Neuronal stem cell (in vitro differentiated cells): ENCODE results near the gene GPS1.
A peak's percentile ranks its signal among the peaks of the same experiment; 100 is the strongest.

Experiments
- DNase-seq: peaks from one replicate; pipeline ENCODE4 v3.0.0-alpha.2; 2013; ENCODE audit warnings: low spot score
- H2AFZ ChIP-seq: one replicate; pipeline ENCODE4 v1.6.1; 2013; ENCODE audit warnings: mild to moderate bottlenecking, low read length, inconsistent platforms
- H2AK5ac ChIP-seq: 2 replicates; pipeline ENCODE4 v1.6.1; 2013; ENCODE audit warnings: low read depth, mild to moderate bottlenecking, inconsistent platforms, low read length, moderate library complexity, mixed read lengths
- H2BK120ac ChIP-seq: 2 replicates; pipeline ENCODE4 v1.6.1; 2013; ENCODE audit warnings: low read depth, mild to moderate bottlenecking, inconsistent platforms, low read length, moderate library complexity, mixed read lengths
- H2BK12ac ChIP-seq: one replicate; pipeline ENCODE4 v1.6.1; 2013; ENCODE audit warnings: low read length, inconsistent platforms
- H2BK15ac ChIP-seq: 2 replicates; pipeline ENCODE4 v1.6.1; 2013; ENCODE audit warnings: mild to moderate bottlenecking, low read length, inconsistent platforms, mixed read lengths
- H2BK5ac ChIP-seq: one replicate; pipeline ENCODE4 v1.6.1; 2013; ENCODE audit warnings: inconsistent platforms, mild to moderate bottlenecking, low read length, moderate library complexity
- H3K14ac ChIP-seq: one replicate; pipeline ENCODE4 v1.6.1; 2013; ENCODE audit warnings: low read length, inconsistent platforms
- H3K18ac ChIP-seq: 2 replicates; pipeline ENCODE4 v1.6.1; 2013; ENCODE audit warnings: low read length, inconsistent platforms
- H3K23ac ChIP-seq: 2 replicates; pipeline ENCODE4 v1.6.1; 2013; ENCODE audit warnings: low read depth, mild to moderate bottlenecking, mixed read lengths, low read length, inconsistent platforms; ENCODE audit not compliant: poor library complexity
- H3K27ac ChIP-seq: replicated peaks from 3 replicates; pipeline ENCODE4 v1.5.1; 2013; ENCODE audit warnings: low read length, inconsistent platforms
- H3K27me3 ChIP-seq, 3 experiments: 2 replicates each; pipeline ENCODE4 v1.6.1; 2013; ENCODE audit warnings: low read length in 3 of 3, mild to moderate bottlenecking in 2 of 3, inconsistent platforms in 1 of 3, low read depth in 1 of 3, mixed read lengths in 1 of 3, moderate library complexity in 1 of 3; ENCODE audit not compliant: control insufficient read depth in 3 of 3, insufficient read depth in 3 of 3
- H3K36me3 ChIP-seq, 2 donors: replicated peaks in 1 of 2; 2 replicates each; pipeline ENCODE4 v1.6.1; 2013; ENCODE audit warnings: low read length in 2 of 2; ENCODE audit not compliant: control insufficient read depth in 2 of 2, insufficient read depth in 2 of 2
- H3K4ac ChIP-seq: 2 replicates; pipeline ENCODE4 v1.6.1; 2013; ENCODE audit warnings: inconsistent platforms, mild to moderate bottlenecking, low read length, moderate library complexity
- H3K4me1 ChIP-seq, 2 donors: 1 replicate in 1 of 2; 2 replicates in 1 of 2; pipeline ENCODE4 v1.6.1; 2013; ENCODE audit warnings: low read length in 2 of 2, low read depth in 1 of 2; ENCODE audit not compliant: control insufficient read depth in 2 of 2, insufficient read depth in 1 of 2
- H3K4me2 ChIP-seq: one replicate; pipeline ENCODE4 v1.6.1; 2013; ENCODE audit warnings: mild to moderate bottlenecking, low read length, inconsistent platforms; ENCODE audit not compliant: insufficient read depth, poor library complexity, severe bottlenecking
- H3K4me3 ChIP-seq, 2 donors: 2 replicates each; pipeline ENCODE4 v1.5.1; 2013; ENCODE audit warnings: low read length in 2 of 2, mild to moderate bottlenecking in 2 of 2, inconsistent platforms in 1 of 2, moderate library complexity in 1 of 2
- H3K79me1 ChIP-seq: one replicate; pipeline ENCODE4 v1.6.1; 2013; ENCODE audit warnings: low read depth, mild to moderate bottlenecking, inconsistent platforms, low read length, moderate library complexity
- H3K9ac ChIP-seq: one replicate; pipeline ENCODE4 v1.6.1; 2013; ENCODE audit warnings: mild to moderate bottlenecking, low read depth, low read length, inconsistent platforms; ENCODE audit not compliant: poor library complexity
- H3K9me3 ChIP-seq, 2 donors: replicated peaks in 1 of 2; 2 replicates each; pipeline versions ENCODE3 to v1.6.1; 2013; ENCODE audit warnings: low read length in 2 of 2, mild to moderate bottlenecking in 2 of 2, inconsistent platforms in 1 of 2, low read depth in 1 of 2, mixed read lengths in 1 of 2, moderate library complexity in 1 of 2; ENCODE audit not compliant: control insufficient read depth in 2 of 2, insufficient read depth in 1 of 2
- H4K8ac ChIP-seq: one replicate; pipeline ENCODE4 v1.6.1; 2013; ENCODE audit warnings: low read depth, mild to moderate bottlenecking, inconsistent platforms, low read length, moderate library complexity
- H4K91ac ChIP-seq: one replicate; pipeline ENCODE4 v1.6.1; 2013; ENCODE audit warnings: low read length, low read depth, mild to moderate bottlenecking, inconsistent platforms; ENCODE audit not compliant: poor library complexity
- WGBS, 2 donors: extraction: QIAGEN DNeasy Blood & Tissue Kit; methylation state at CpG; one replicate each; pipeline ENCODE4 v1.1.7; 2013; ENCODE audit warnings: missing lambda C conversion rate in 2 of 2, mixed read lengths in 1 of 2; ENCODE audit not compliant: insufficient read length in 2 of 2, insufficient replicate concordance in 1 of 2; ENCODE audit errors: extremely low coverage in 2 of 2; 5-methylcytosine and 5-hydroxymethylcytosine counted together

GPS1 gene

GRCh38 chr17:82088838-82089722 is 37.4 kb downstream of the GPS1 start:
- Histone ChIP-seq H3K4me2 (no peak overlapping the region), H3K27ac (no peak overlapping the region), H2BK120ac (no peak overlapping the region), H3K4ac (no peak overlapping the region), H2BK15ac (no peak overlapping the region), H2BK12ac (no peak overlapping the region), H3K18ac (no peak overlapping the region), H2BK5ac (no peak overlapping the region), H3K9me3 (no peaks in the 10 kb centered on the region), H2AFZ (no peak overlapping the region), H3K27me3 (no peaks in the 10 kb centered on the region), H4K91ac (no peak overlapping the region), H2AK5ac (no peak overlapping the region), H3K14ac (no peak overlapping the region), H3K9ac (peak overlapping the region; percentile 44), H3K4me3 (no peak overlapping the region), H3K4me1 (peaks cover 0 to 2% of the 10 kb centered on the region in 2 donors), H3K79me1 (peaks cover 69% of the 10 kb centered on the region), H4K8ac (peak overlapping the region; percentile 17), H3K36me3 (peaks cover 91 to 100% of the 10 kb centered on the region in 2 donors), H3K23ac (peak overlapping the region; percentile 85)
- no peak for DNase-seq
- WGBS, 2 donors = no CpG with 5 or more reads among the region's 47 CpGs

- Histone ChIP-seq H3K4ac (no peak overlapping the region), H3K36me3 (peaks cover 86 to 99% of the 10 kb centered on the region in 2 donors), H2BK120ac (no peak overlapping the region), H3K27ac (no peak overlapping the region), H3K4me3 (no peak overlapping the region), H3K9ac (peak overlapping the region; percentile 60), H2BK12ac (no peak overlapping the region), H4K8ac (no peak overlapping the region), H3K4me2 (no peak overlapping the region), H3K79me1 (peaks cover 64% of the 10 kb centered on the region), H3K9me3 (no peaks in the 10 kb centered on the region), H3K14ac (no peak overlapping the region), H2AFZ (no peak overlapping the region), H3K23ac (peak overlapping the region; percentile 80), H2AK5ac (no peak overlapping the region), H3K4me1 (peaks cover 0 to 3% of the 10 kb centered on the region in 2 donors), H2BK15ac (no peak overlapping the region), H3K18ac (no peak overlapping the region), H3K27me3 (no peaks in the 10 kb centered on the region), H2BK5ac (no peak overlapping the region), H4K91ac (no peak overlapping the region)
- no peak for DNase-seq
- no CpG with 5 or more reads among the region's 29 CpGs for WGBS, 2 donors
Observed at GRCh38 chr17:82089723-82090548, 38.2 kb downstream of the GPS1 start.

GRCh38 chr17:82090549-82091263 is 39.0 kb downstream of the GPS1 start:
- Histone ChIP-seq H3K18ac (no peak overlapping the region), H3K4me1 (peaks cover 0 to 10% of the 10 kb centered on the region in 2 donors), H2BK120ac (no peak overlapping the region), H3K27me3 (no peaks in the 10 kb centered on the region), H2BK12ac (no peak overlapping the region), H3K4me3 (no peak overlapping the region), H2AK5ac (no peak overlapping the region), H3K79me1 (peaks cover 71% of the 10 kb centered on the region), H2BK5ac (no peak overlapping the region), H3K23ac (peak overlapping the region; percentile 95), H3K27ac (no peak overlapping the region), H4K91ac (no peak overlapping the region), H4K8ac (no peak overlapping the region), H3K4me2 (no peak overlapping the region), H3K9me3 (no peaks in the 10 kb centered on the region), H3K14ac (no peak overlapping the region), H2AFZ (no peak overlapping the region), H3K9ac (peak overlapping the region; percentile 71), H3K4ac (no peak overlapping the region), H2BK15ac (no peak overlapping the region), H3K36me3 (peaks cover 90 to 99% of the 10 kb centered on the region in 2 donors)
- no CpG with 5 or more reads among the region's 29 CpGs for WGBS, 2 donors
- DNase-seq = no peak
